Measurements from ENCODE around the gene RPUSD4. TPM values are rescaled to one million over a fixed set of nuclear protein-coding genes. Genes with fewer than 3 reads are reported as not detected.

The RPUSD4 gene
- total RNA-seq, 4 donors from 2014 or later, result 15.0 to 19.9 (median 17.6) TPM

GRCh38 chr11:126205359-126205758 is 6.1 kb downstream of the RPUSD4 start:
- Histone ChIP-seq H3K4me1 (peaks cover under 1 to 6% (median 4%) of the 10 kb centered on the region in 4 donors), H3K36me3 (peaks cover 59 to 96% (median 86%) of the 10 kb centered on the region in 4 donors), H3K27ac (replicated peaks in 1 of 4) (no peak overlapping the region), H3K9me3 (no peaks in the 10 kb centered on the region), H3K4me3 (no peak overlapping the region), H3K27me3 (no peaks in the 10 kb centered on the region)
- intact Hi-C loops (cut with DNase I), result no loop called here
- WGBS, result 95% methylated on average over 14 of the region's 14 CpGs
- no peak for DNase-seq (ENCODE audit: extremely low spot score)
- TF ChIP-seq POLR2A (IDR thresholded peaks at IDR 0.05; ENCODE audit: low read depth) (no peak), EP300 (IDR thresholded peaks at IDR 0.05) (no peak), POLR2AphosphoS5 (IDR thresholded peaks at IDR 0.05) (no peak)

DNA sequence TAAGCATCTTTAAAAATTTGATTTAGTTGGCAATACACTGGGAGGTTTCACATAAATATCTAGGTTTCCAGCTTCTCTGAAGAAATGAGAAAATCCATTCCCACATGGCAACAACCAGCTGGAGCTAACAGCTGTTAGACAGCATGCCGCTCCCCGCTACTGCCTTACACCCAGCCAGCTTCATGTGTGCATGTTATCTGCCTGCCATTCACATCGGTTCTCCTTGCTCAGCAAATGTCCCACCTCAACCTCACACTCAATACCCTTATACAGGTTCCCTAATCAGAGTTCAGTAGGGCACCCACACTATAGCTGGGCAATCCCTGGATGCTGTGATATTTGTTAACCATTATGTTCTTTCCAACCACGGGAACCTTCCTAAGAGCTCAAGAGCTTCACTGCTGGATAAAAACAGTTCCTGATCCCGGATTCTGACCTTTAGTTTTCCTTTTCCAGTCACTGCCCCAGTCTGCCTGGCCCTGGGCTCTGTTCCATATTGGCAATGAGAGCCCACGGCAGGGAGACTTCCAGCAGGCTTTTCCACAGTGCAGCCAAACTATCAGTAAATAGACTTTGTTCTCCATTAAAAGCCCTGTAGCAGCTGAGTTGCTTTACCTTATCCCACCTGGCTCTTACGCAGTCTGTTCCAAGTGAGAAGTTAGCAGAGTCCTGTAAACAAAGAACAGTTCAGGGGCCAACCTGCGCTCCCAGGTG is 8.6 kb downstream of the RPUSD4 start:
- DNase-seq (ENCODE audit: extremely low spot score), result no peak
- 84% methylated on average over 8 of the region's 8 CpGs for WGBS
- Histone ChIP-seq H3K4me3 (no peak overlapping the region), H3K9me3 (no peaks in the 10 kb centered on the region), H3K27me3 (no peaks in the 10 kb centered on the region), H3K27ac (replicated peaks in 1 of 4) (no peak overlapping the region), H3K4me1 (peaks cover 0 to under 1% (median 0%) of the 10 kb centered on the region in 4 donors), H3K36me3 (peaks cover 61 to 99% (median 92%) of the 10 kb centered on the region in 4 donors)
- TF ChIP-seq CTCF (IDR thresholded peaks at IDR 0.05), result no peak
- intact Hi-C loops (cut with DNase I), result no loop called here

GRCh38 chr11:126198648-126199047 is 12.8 kb downstream of the RPUSD4 start:
- Histone ChIP-seq H3K36me3 (peaks cover 38 to 90% (median 81%) of the 10 kb centered on the region in 4 donors), H3K4me1 (peaks cover 0 to 6% (median 5%) of the 10 kb centered on the region in 4 donors), H3K9me3 (no peaks in the 10 kb centered on the region), H3K27ac (replicated peaks in 1 of 4) (no peak overlapping the region), H3K4me3 (no peak overlapping the region), H3K27me3 (no peaks in the 10 kb centered on the region)
- TF ChIP-seq POLR2A (IDR thresholded peaks at IDR 0.05; ENCODE audit: low read depth) (no peak), CTCF (IDR thresholded peaks at IDR 0.05) (no peak), EP300 (IDR thresholded peaks at IDR 0.05) (no peak), POLR2AphosphoS5 (IDR thresholded peaks at IDR 0.05) (no peak)
- intact Hi-C loops (cut with DNase I), result no loop called here
- WGBS, result 87% methylated on average over 5 of the region's 5 CpGs
- DNase-seq (ENCODE audit: extremely low spot score), result no peak

GRCh38 chr11:126197277-126197939 is 14.0 kb downstream of the RPUSD4 start:
- H3K27ac ChIP-seq (replicated peaks in 1 of 4), result no peak overlapping the region
- peaks cover 26 to 90% (median 81%) of the 10 kb centered on the region in 4 donors for H3K36me3 ChIP-seq
- no peak for TF ChIP-seq CTCF (IDR thresholded peaks at IDR 0.05)
- H3K9me3 ChIP-seq, result no peaks in the 10 kb centered on the region
- H3K4me1 ChIP-seq, result peaks cover 0 to 15% (median 10%) of the 10 kb centered on the region in 4 donors
- DNase-seq (ENCODE audit: extremely low spot score), result no peak
- no peaks in the 10 kb centered on the region for H3K27me3 ChIP-seq
- intact Hi-C loops (cut with DNase I), result no loop called here
- 89% methylated on average over 7 of the region's 7 CpGs for WGBS
- H3K4me3 ChIP-seq, result no peak overlapping the region

- no peak for TF ChIP-seq POLR2A (IDR thresholded peaks at IDR 0.05; ENCODE audit: low read depth)
- TF ChIP-seq EP300 (IDR thresholded peaks at IDR 0.05), result no peak
- no peak for TF ChIP-seq POLR2AphosphoS5 (IDR thresholded peaks at IDR 0.05)
- no peak for TF ChIP-seq CTCF (IDR thresholded peaks at IDR 0.05)
- Histone ChIP-seq H3K27ac (replicated peaks in 1 of 4) (no peak overlapping the region), H3K27me3 (no peaks in the 10 kb centered on the region), H3K4me3 (no peak overlapping the region), H3K4me1 (peaks cover 0 to 18% (median 14%) of the 10 kb centered on the region in 4 donors), H3K9me3 (no peaks in the 10 kb centered on the region), H3K36me3 (peaks cover 8 to 83% (median 78%) of the 10 kb centered on the region in 4 donors)
- intact Hi-C loops (cut with DNase I), result no loop called here
- no peak for DNase-seq (ENCODE audit: extremely low spot score)
- 96% methylated on average over 3 of the region's 3 CpGs for WGBS
Measured at GRCh38 chr11:126195119-126195518, 16.3 kb downstream of the RPUSD4 start.

Data from esophagus muscularis mucosa (tissue), 4 donors.